Neutrophil (primary cell): Measurements from ENCODE around the gene MLH1.
A peak's percentile ranks its signal among the peaks of the same experiment; 100 is the strongest.

Experiments
- H3K27ac ChIP-seq: fragments of 200-600 bp; sonication (generic); 2 replicates; pipeline ENCODE4 v1.5.1; 2016; ENCODE audit warnings: mild to moderate bottlenecking, moderate library complexity
- H3K27me3 ChIP-seq: fragments of 200-600 bp; sonication (generic); 2 replicates; pipeline ENCODE4 v1.6.0; 2016; ENCODE audit warnings: mild to moderate bottlenecking
- H3K36me3 ChIP-seq: fragments of 200-600 bp; sonication (generic); 2 replicates; pipeline ENCODE4 v1.5.1; 2017
- H3K4me1 ChIP-seq, 2 experiments: fragments of 200-600 bp in 1 of 2; sonication (generic) in 1 of 2; 1 replicate in 1 of 2; 2 replicates in 1 of 2; pipeline versions ENCODE4 v1.5.1 to v1.6.1; 2013 to 2016; ENCODE audit warnings: low read depth in 1 of 2, low read length in 1 of 2, mild to moderate bottlenecking in 1 of 2, moderate library complexity in 1 of 2; ENCODE audit not compliant: control insufficient read depth in 1 of 2, insufficient read depth in 1 of 2
- H3K4me3 ChIP-seq, 2 experiments: fragments of 200-600 bp in 1 of 2; sonication (generic) in 1 of 2; 1 replicate in 1 of 2; 2 replicates in 1 of 2; pipeline ENCODE4 v1.5.1; 2013 to 2016; ENCODE audit warnings: low read depth in 1 of 2, low read length in 1 of 2, mild to moderate bottlenecking in 1 of 2, moderate library complexity in 1 of 2
- H3K9me3 ChIP-seq: fragments of 200-600 bp; sonication (generic); 2 replicates; pipeline ENCODE4 v1.5.1; 2016
- CTCF ChIP-seq: fragments of 200-600 bp; sonication (generic); IDR thresholded peaks from 2 replicates; pipeline ENCODE4 v1.5.1; 2016; ENCODE audit warnings: antibody characterized with exemption

Gene MLH1

GRCh38 chr3:36989005-36989404 lies 4.3 kb upstream of the MLH1 start:
- H3K27me3 ChIP-seq = no peaks in the 10 kb centered on the region
- peak overlapping the region; percentile 76 for H3K27ac ChIP-seq
- peaks cover 25% of the 10 kb centered on the region for H3K36me3 ChIP-seq
- peak overlapping the region; percentile 19 to 21 for H3K4me3 ChIP-seq
- peaks cover 52% of the 10 kb centered on the region in 2 experiments for H3K4me1 ChIP-seq
- H3K9me3 ChIP-seq = no peaks in the 10 kb centered on the region
- TF ChIP-seq CTCF = no peak

- Histone ChIP-seq H3K36me3 (peaks cover 20% of the 10 kb centered on the region), H3K4me1 (peaks cover 57 to 58% of the 10 kb centered on the region in 2 experiments), H3K9me3 (no peaks in the 10 kb centered on the region), H3K4me3 (peak overlapping the region; percentile 19 to 21), H3K27ac (peak overlapping the region; percentile 76), H3K27me3 (no peaks in the 10 kb centered on the region)
- TF ChIP-seq CTCF = no peak
Measured at GRCh38 chr3:36989568-36989967, 3.8 kb upstream of the MLH1 start.

- Histone ChIP-seq H3K36me3 (peaks cover 4% of the 10 kb centered on the region), H3K4me1 (peaks cover 57 to 59% of the 10 kb centered on the region in 2 experiments), H3K4me3 (peak overlapping the region; percentile 78 to 83), H3K27ac (peak overlapping the region; percentile 97), H3K27me3 (no peaks in the 10 kb centered on the region), H3K9me3 (no peaks in the 10 kb centered on the region)
- TF ChIP-seq CTCF = no peak
Measured at GRCh38 chr3:36991147-36991546, 2.2 kb upstream of the MLH1 start.

- peaks cover 57 to 59% of the 10 kb centered on the region in 2 experiments for H3K4me1 ChIP-seq
- no peak for TF ChIP-seq CTCF
Measured at GRCh38 chr3:36991923-36992805, 1.2 kb upstream of the MLH1 start.

DNA sequence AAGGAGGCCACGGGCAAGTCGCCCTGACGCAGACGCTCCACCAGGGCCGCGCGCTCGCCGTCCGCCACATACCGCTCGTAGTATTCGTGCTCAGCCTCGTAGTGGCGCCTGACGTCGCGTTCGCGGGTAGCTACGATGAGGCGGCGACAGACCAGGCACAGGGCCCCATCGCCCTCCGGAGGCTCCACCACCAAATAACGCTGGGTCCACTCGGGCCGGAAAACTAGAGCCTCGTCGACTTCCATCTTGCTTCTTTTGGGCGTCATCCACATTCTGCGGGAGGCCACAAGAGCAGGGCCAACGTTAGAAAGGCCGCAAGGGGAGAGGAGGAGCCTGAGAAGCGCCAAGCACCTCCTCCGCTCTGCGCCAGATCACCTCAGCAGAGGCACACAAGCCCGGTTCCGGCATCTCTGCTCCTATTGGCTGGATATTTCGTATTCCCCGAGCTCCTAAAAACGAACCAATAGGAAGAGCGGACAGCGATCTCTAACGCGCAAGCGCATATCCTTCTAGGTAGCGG lies 452 bp upstream of the MLH1 start, which contains the start of gene EPM2AIP1:
Gene EPM2AIP1, minus strand, starts transcription at position 326 of the 520 bp plus-strand sequence. Its CDS starts 54 bp downstream, at position 272.
- no peaks in the 10 kb centered on the region for H3K9me3 ChIP-seq
- no peaks in the 10 kb centered on the region for H3K27me3 ChIP-seq
- TF ChIP-seq CTCF = no peak
- peak within 1 kb of the TSS; percentile 78 to 83 for H3K4me3 ChIP-seq
- H3K27ac ChIP-seq = peak within 1 kb of the TSS; percentile 97
- H3K4me1 ChIP-seq = peaks cover 56 to 59% of the 10 kb centered on the region in 2 experiments
- H3K36me3 ChIP-seq = peaks cover 9% of the 10 kb centered on the region

More at GRCh38 chr3:36991923-36992805, 1.2 kb upstream of the MLH1 start:
- H3K36me3 ChIP-seq = peaks cover 4% of the 10 kb centered on the region
- H3K4me3 ChIP-seq = peak overlapping the region; percentile 78 to 83
- peak overlapping the region; percentile 97 for H3K27ac ChIP-seq
- no peaks in the 10 kb centered on the region for H3K27me3 ChIP-seq
- H3K9me3 ChIP-seq = no peaks in the 10 kb centered on the region
